BE2C (cell line): Measurements from ENCODE around the gene UHRF1.
"Not testable (repeated sequence)": the region's sequence is repeated elsewhere in the genome, so short reads cannot be mapped to it uniquely, and the experiment has no call there.

Source experiments
- DNase-seq: peaks from one replicate; pipeline ENCODE4 v3.0.0-alpha.2; 2020
- H3K27me3 ChIP-seq: fragments of 250-450 bp; sonication (Bioruptor Pico); 2 replicates; pipeline ENCODE4 v1.5.1; 2020; ENCODE audit warnings: mild to moderate bottlenecking
- H3K36me3 ChIP-seq: fragments of 250-450 bp; sonication (Bioruptor Pico); 2 replicates; pipeline ENCODE4 v1.5.1; 2020; ENCODE audit warnings: mild to moderate bottlenecking
- H3K4me1 ChIP-seq: fragments of 250-450 bp; sonication (Bioruptor Pico); 2 replicates; pipeline ENCODE4 v1.5.1; 2020
- H3K4me3 ChIP-seq: 2 replicates; pipeline ENCODE4 v1.5.1; 2011; ENCODE audit warnings: low read depth, low read length
- H3K9me3 ChIP-seq: fragments of 250-450 bp; sonication (Bioruptor Pico); 2 replicates; pipeline ENCODE4 v1.5.1; 2020
- TF ChIP-seq, protein P1 (sequence below): IDR thresholded peaks from 2 replicates; pipeline ENCODE4 v1.5.1; 2012; ENCODE audit warnings: mild to moderate bottlenecking, low read depth, low read length

The UHRF1 gene

GRCh38 chr19:4897146-4897545, 12.2 kb upstream of the UHRF1 start:
- no peaks in the 10 kb centered on the region for H3K36me3 ChIP-seq
- DNase-seq = no peak
- H3K27me3 ChIP-seq = no peaks in the 10 kb centered on the region
- H3K9me3 ChIP-seq = no peaks in the 10 kb centered on the region
- H3K4me3 ChIP-seq = no peak overlapping the region
- TF ChIP-seq, protein P1, sequence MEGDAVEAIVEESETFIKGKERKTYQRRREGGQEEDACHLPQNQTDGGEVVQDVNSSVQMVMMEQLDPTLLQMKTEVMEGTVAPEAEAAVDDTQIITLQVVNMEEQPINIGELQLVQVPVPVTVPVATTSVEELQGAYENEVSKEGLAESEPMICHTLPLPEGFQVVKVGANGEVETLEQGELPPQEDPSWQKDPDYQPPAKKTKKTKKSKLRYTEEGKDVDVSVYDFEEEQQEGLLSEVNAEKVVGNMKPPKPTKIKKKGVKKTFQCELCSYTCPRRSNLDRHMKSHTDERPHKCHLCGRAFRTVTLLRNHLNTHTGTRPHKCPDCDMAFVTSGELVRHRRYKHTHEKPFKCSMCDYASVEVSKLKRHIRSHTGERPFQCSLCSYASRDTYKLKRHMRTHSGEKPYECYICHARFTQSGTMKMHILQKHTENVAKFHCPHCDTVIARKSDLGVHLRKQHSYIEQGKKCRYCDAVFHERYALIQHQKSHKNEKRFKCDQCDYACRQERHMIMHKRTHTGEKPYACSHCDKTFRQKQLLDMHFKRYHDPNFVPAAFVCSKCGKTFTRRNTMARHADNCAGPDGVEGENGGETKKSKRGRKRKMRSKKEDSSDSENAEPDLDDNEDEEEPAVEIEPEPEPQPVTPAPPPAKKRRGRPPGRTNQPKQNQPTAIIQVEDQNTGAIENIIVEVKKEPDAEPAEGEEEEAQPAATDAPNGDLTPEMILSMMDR = no peak
- H3K4me1 ChIP-seq = no peaks in the 10 kb centered on the region

DNA sequence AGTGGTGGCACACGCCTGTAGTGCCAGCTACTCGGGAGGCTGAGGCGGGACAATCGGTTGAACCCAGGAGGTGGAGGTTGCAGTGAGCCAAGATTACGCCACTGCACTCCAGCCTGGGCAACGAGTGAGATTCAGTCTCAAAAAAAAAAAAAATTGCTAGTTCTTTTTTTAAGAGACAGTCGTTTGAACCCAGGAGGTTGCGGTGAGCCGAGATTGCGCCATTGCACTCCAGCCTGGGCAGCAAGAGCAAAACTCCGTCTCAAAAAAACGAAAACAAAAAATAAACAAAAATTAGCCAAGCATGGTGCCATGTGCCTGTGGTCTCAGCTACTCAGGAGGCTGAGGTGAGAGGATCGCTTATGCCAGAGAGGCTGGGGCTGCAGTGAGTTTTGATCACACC, 8.4 kb upstream of the UHRF1 start:
- not testable (repeated sequence) for DNase-seq, H3K36me3 ChIP-seq, H3K4me3 ChIP-seq, H3K27me3 ChIP-seq, H3K9me3 ChIP-seq, H3K4me1 ChIP-seq

GRCh38 chr19:4902796-4903195, 6.5 kb upstream of the UHRF1 start, which contains the start of gene ARRDC5:
Gene ARRDC5 (minus strand): TSS chr19:4902896. CDS start chr19:4902825, 71 bp downstream.
- Histone ChIP-seq H3K27me3 (no peaks in the 10 kb centered on the region), H3K36me3 (no peaks in the 10 kb centered on the region), H3K4me3 (no peak within 1 kb of the TSS), H3K9me3 (no peaks in the 10 kb centered on the region), H3K4me1 (no peaks in the 10 kb centered on the region)
- TF ChIP-seq, protein P1 = no peak
- no peak for DNase-seq

- no peak for DNase-seq
- Histone ChIP-seq H3K36me3 (no peaks in the 10 kb centered on the region), H3K27me3 (no peaks in the 10 kb centered on the region), H3K9me3 (no peaks in the 10 kb centered on the region), H3K4me1 (no peaks in the 10 kb centered on the region; the same call in 1 of the 2 replicates), H3K4me3 (no peak overlapping the region)
- TF ChIP-seq, protein P1 = no peak
Observed at GRCh38 chr19:4904481-4904880, 4.8 kb upstream of the UHRF1 start.

GRCh38 chr19:4906963-4907362, 2.3 kb upstream of the UHRF1 start:
- H3K36me3 ChIP-seq = peaks cover 12% of the 10 kb centered on the region
- H3K27me3 ChIP-seq = no peaks in the 10 kb centered on the region
- no peak overlapping the region for H3K4me3 ChIP-seq
- H3K9me3 ChIP-seq = no peaks in the 10 kb centered on the region
- DNase-seq = no peak
- TF ChIP-seq, protein P1 = no peak
- H3K4me1 ChIP-seq = peaks cover 4% of the 10 kb centered on the region

GRCh38 chr19:4908360-4908759, 941 bp upstream of the UHRF1 start:
- no peak for DNase-seq
- no peak overlapping the region for H3K4me3 ChIP-seq
- H3K9me3 ChIP-seq = no peaks in the 10 kb centered on the region
- H3K4me1 ChIP-seq = peaks cover 4% of the 10 kb centered on the region
- H3K27me3 ChIP-seq = no peaks in the 10 kb centered on the region
- peaks cover 24% of the 10 kb centered on the region for H3K36me3 ChIP-seq
- TF ChIP-seq, protein P1 = no peak

DNA sequence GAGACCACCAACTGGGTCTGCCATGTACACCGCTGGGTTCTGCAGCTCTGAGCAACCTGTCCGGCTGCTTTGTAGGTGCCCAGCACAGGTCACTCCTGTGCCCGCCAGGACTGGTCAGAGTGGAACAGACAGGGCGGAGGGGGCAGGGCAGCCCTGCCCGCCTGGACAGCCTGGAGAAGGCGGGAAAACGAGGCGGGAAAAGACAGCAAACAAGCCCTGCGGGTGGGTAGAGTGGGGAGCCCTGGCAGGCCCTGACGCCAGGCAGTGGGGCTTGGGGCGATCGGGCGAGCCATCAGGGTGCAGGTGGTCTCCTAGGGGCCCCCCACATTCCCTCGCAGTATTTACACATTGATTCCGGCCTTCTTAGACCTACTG, 533 bp upstream of the UHRF1 start:
- Histone ChIP-seq H3K36me3 (peaks cover 28% of the 10 kb centered on the region), H3K4me3 (no peak overlapping the region), H3K27me3 (no peaks in the 10 kb centered on the region), H3K9me3 (no peaks in the 10 kb centered on the region), H3K4me1 (peaks cover 4% of the 10 kb centered on the region)
- DNase-seq = no peak
- TF ChIP-seq, protein P1 = no peak
